ENCODE data around the gene TP73.

Gene TP73

GRCh38 chr1:3749512-3749911, 97.2 kb downstream of the TP73 start:
- DNase-seq (ENCODE audit: low spot score): no peak
- TF ChIP-seq CTCF (IDR thresholded peaks at IDR 0.05; ENCODE audit: borderline replicate concordance, control extremely low read depth, extremely low read depth, insufficient read depth, missing control alignments): no peak
- in situ Hi-C loops (cut with MboI; ENCODE audit: low sequenced_read_pairs, unreplicated experiment): no loop called here

GRCh38 chr1:3750741-3751140, 98.4 kb downstream of the TP73 start:
- TF ChIP-seq CTCF (IDR thresholded peaks at IDR 0.05; ENCODE audit: borderline replicate concordance, control extremely low read depth, extremely low read depth, insufficient read depth, missing control alignments): no peak
- in situ Hi-C loops (cut with MboI; ENCODE audit: low sequenced_read_pairs, unreplicated experiment): no loop called here
- no peak for DNase-seq (ENCODE audit: low spot score)

- in situ Hi-C loops (cut with MboI; ENCODE audit: low sequenced_read_pairs, unreplicated experiment): no loop called here
- TF ChIP-seq CTCF (IDR thresholded peaks at IDR 0.05; ENCODE audit: borderline replicate concordance, control extremely low read depth, extremely low read depth, insufficient read depth, missing control alignments): no peak
- no peak for DNase-seq (ENCODE audit: low spot score)
Observed at GRCh38 chr1:3752400-3752945, 100.2 kb downstream of the TP73 start, which contains the start of gene CCDC27. CCDC27 (plus strand) TSS chr1:3752450; CDS start chr1:3752482, 32 bp downstream.

GRCh38 chr1:3753656-3754454, 101.5 kb downstream of the TP73 start:
- in situ Hi-C loops (cut with MboI; ENCODE audit: low sequenced_read_pairs, unreplicated experiment): no loop called here
- TF ChIP-seq CTCF (IDR thresholded peaks at IDR 0.05; ENCODE audit: borderline replicate concordance, control extremely low read depth, extremely low read depth, insufficient read depth, missing control alignments): no peak
- no peak for DNase-seq (ENCODE audit: low spot score)

- no peak for DNase-seq (ENCODE audit: low spot score)
- in situ Hi-C loops (cut with MboI; ENCODE audit: low sequenced_read_pairs, unreplicated experiment): no loop called here
- TF ChIP-seq CTCF (IDR thresholded peaks at IDR 0.05; ENCODE audit: borderline replicate concordance, control extremely low read depth, extremely low read depth, insufficient read depth, missing control alignments): no peak
Observed at GRCh38 chr1:3756394-3756793, 104.1 kb downstream of the TP73 start.

- TF ChIP-seq CTCF (IDR thresholded peaks at IDR 0.05; ENCODE audit: borderline replicate concordance, control extremely low read depth, extremely low read depth, insufficient read depth, missing control alignments): no peak
- in situ Hi-C loops (cut with MboI; ENCODE audit: low sequenced_read_pairs, unreplicated experiment): no loop called here
- no peak for DNase-seq (ENCODE audit: low spot score)
Observed at GRCh38 chr1:3759164-3759563, 106.8 kb downstream of the TP73 start.

Measured in GM13976 (cell line).